Posterior vena cava (tissue), 2 donors: Measurements from ENCODE around the gene ADAMTS6. TPM values are rescaled to one million over a fixed set of nuclear protein-coding genes. Genes with fewer than 3 reads are reported as not detected.
"Not testable (repeated sequence)": the region's sequence is repeated elsewhere in the genome, so short reads cannot be mapped to it uniquely, and the experiment has no call there.

Experiments used
- DNase-seq: peaks from one replicate; pipeline ENCODE4 v3.0.0-alpha.2; 2020; ENCODE audit warnings: low spot score
- intact Hi-C, 2 donors: fragments of 100-400 bp; cut with DNase I; formaldehyde crosslinking; loops; one replicate each; pipeline versions ENCODE4 v1.14.1 to v1.14.2; 2022 to 2023
- total RNA-seq, 2 donors: library from RNA; stranded (reverse); fragmentation: NEBNext Ultra II Directional; extraction: Animal tissue kit (Norgen Biotek cat#: 25700); gene quantifications; one replicate each; pipeline ENCODE4 v1.2.1, GENCODE V29; 2021
- donor health status: DM: yes; HTN: yes; CAD: no.
- donor health status: DM: yes; HTN: yes; CAD: no.

Gene ADAMTS6
- total RNA-seq, 2 donors from 2014 or later: 5.5 to 14.4 TPM

- intact Hi-C loops: no loop called here
- no peak for DNase-seq
These were observed 296.3 kb downstream of the ADAMTS6 start for GRCh38 chr5:65185468-65185867.

DNA sequence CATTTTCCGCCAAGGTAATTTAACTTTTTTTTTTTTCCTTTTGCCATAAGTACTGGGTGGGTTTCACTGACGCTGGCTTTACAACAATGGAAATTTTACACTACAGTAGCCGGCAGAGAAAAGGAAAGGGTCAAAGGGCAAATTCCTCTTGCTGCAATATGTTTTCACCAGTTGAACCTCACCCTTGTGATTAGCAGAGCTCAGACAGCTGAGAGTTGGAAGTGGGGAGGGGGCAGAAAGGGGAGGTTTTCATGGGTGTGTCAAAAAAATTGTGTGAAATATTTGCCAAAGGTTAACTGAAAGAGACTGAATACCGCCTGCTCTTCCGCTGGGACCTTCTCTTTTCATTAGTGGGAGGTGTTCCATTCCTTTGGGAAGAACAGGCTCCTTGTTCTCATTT is 296.9 kb downstream of the ADAMTS6 start:
- intact Hi-C loops: no loop called here
- DNase-seq: no peak

DNA sequence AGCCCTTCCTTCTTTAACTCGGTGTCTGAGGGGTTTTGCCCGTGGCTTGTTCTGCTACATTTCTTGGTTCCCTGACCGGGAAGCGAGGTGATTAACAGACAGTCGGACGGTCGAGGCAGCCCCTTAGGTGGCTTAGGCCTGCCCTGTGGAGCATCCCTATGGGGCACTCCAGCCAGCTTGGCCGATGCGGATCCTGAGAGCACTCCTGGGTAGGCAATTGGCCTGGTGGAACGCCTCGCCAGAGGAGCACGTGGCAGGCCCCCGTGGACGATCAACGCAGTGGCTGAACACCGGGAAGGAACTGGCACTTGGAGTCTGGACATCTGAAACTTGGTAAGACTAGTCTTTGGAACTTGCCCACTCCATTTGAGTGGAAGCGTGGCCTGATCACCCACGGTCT is 307.5 kb downstream of the ADAMTS6 start:
- intact Hi-C loops, DNase-seq: not testable (repeated sequence)

DNA sequence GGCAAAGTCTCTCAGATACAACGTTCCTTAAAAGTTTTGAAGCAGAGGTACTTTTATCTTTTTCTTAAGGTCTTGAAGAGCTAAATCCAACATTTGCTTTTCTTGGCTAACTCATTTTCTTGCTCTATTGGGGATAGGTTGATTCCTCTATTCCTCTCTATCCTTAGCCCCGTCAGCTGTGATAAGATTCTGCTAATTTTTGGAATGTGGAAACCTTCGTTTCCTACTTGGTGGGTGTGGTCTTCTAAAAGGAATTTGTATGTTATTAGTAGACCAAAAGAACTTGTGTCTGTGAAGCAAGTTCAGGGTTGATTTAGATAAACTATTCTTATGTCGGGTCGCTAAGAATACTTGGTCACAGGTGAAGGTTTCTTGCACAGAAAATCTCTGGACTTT is 308.6 kb downstream of the ADAMTS6 start:
- intact Hi-C loops: no loop called here
- DNase-seq: no peak

DNA sequence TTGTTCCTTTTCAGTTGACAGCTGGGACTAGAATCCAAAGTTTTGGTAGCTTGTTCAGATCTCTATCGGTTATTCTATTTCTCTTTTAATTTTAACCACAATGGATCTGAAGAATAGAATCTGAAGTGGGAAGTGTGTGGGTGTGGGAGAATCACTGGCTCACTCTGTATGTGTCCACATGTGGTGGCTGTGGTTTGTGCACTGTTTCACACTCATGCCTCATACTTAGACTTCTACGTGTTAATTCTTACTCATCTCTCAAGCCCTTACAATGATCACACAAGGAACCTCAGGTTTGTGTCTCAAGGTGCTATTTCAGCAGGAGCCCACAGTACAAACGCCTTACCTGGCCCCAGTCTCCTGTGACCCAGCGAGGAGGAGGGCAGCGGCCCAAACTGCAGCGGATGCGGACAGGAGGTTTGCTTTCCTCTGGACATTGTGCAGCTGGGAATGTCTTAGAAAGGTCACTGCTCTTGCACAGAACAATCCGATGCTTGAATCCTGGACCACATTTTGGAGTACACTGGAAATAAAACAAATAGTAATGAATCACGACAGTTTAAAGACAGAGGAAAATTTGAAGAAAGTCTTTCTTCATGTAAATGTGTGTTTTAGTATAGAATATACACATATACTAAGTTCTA is 309.1 kb downstream of the ADAMTS6 start:
- intact Hi-C loops: no loop called here
- DNase-seq: no peak

DNA sequence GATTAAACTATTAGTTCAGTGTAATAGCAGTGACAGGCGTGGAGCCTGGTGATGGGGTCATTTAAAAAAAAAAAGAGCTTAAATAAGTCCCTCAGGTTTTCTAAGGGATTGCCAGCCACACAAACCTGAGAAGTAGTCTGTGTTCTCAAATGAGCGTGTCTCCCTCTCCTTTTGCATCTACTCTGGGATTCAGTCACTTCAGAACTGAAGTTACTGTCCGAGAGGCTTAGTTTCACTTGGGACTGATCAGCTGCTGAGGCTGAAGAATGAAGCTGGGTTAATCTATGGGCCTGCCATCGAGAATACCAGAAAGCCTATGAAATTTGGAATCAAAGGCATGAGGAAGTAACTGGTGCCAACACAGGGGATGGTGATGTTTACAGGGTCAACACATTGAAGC is 310.1 kb downstream of the ADAMTS6 start:
- DNase-seq: no peak
- intact Hi-C loops: no loop called here

DNA sequence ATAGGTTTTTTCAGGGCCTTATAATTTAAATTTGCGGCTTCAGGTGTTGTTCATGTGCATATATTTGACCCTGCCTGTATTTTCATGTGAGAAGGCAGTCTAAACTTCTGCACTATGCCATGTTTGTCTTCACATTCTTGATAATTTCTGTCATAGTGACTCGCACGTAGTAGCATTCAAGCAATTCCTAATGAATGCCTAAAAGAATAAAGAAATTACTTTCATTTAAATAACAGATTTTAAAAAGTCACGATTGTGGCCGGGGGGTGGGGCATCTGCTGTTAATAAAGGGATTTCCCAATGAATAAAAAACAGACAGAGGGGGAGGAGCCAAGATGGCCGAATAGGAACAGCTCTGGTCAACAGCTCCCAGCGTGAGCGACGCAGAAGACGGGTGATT is 318.0 kb downstream of the ADAMTS6 start:
- intact Hi-C loops: no loop called here
- no peak for DNase-seq

- intact Hi-C loops: no loop called here
- no peak for DNase-seq
These were observed 320.1 kb downstream of the ADAMTS6 start for GRCh38 chr5:65161655-65162054.

DNA sequence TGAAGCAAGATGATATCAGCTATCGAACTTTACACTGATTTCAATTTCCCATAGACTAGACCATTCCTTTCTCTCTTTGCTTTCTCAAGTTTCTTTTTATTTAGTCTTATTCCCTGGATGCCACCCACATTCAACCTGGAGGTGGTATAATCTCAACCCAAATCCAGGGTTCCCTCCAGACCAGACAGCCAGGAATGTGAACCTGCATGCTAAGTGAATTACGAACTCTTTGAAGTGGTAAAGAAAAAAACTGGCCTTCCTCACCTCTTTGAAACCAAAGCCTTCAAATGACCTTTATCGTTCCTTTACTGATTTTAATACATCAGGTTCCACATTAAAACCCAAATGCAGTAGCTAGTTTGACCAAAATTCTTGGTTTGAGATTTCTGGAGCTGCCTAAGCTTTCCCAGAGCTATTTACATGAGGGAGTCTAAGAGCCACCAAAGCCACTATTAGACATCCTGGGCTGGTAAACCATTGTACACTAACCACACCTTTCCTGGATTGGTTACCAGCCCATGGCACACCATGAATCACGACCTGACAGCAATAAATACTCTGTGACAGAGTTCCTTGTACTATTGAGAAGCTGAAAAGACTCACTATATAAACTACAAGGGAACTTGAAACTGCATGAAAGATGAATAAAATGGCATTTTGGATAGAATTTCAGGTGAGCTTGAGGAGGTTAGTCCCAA is 323.7 kb downstream of the ADAMTS6 start:
- intact Hi-C loops: no loop called here
- no peak for DNase-seq

- intact Hi-C loops: no loop called here
These were observed 324.8 kb downstream of the ADAMTS6 start for GRCh38 chr5:65156933-65157332.

DNA sequence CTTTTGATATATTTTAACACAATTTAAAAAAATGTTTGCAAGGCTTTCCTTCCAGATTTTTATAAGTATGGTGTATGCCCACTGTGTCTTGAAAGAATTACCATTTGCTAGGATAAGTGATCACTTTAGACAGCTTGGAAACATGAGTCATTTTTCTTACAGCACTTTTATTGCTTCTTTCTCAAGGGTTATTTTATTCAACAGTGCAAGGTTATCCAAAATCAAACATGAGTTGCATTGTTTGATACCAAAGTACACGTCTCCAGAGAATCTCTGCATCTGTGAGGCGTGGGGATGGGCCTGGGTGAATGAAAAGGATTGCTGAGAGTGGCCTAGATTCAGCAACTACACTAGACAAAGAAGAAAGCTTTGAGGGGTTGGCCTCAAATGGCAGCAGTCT is 329.6 kb downstream of the ADAMTS6 start:
- intact Hi-C loops: no loop called here
- no peak for DNase-seq

More at GRCh38 chr5:65156933-65157332, 324.8 kb downstream of the ADAMTS6 start:
- DNase-seq: no peak

DNA sequence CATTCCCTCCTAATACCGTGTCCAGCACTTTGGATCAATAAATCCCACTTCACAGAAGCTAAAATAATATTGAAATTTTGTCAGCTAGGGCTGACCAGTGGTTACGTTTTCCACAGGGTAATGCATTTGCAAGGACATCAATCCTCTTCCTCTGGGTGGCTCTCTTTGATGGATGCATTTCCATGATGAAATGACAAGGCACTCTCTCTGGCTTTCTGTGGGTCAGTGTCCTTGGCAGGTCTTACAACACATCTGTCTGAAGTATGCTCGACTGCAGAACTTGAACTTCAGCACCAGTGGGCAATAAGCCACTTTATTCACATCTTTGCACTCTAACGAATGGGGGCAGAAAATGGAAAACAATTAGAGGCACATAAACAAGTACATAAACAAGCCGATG is 330.1 kb downstream of the ADAMTS6 start:
- no peak for DNase-seq
- intact Hi-C loops: no loop called here

DNA sequence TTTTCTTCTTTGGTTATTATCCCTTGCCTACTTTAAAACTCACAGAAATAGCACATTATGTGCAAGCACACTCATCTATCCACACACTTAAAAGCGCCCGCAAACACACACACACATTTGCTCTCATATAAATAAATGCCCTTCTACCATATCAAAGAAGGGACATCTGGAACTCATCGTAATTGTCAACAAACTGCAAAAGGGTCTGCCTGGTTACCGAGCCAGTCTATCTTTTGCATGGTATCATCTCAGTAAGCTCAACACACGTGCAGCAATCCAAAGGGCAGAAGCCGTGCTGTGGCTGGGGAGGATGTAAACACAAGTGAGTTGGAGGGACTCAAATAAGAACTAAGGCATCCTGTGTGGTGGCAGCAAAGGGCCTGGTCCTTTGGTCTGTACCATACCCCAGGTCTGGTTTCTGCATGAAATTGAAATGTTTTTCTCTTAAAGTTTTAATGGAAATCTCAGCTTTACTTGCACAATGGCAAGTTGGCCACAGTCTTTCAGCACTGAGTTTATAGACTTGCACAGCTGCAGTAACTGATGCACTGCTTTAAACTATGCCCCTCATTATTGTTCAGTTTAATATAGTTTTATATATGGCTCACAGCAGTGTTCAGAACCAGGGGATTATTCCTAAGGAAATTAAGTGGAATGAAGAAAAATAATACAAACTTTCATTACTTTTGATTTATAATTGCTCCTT is 331.0 kb downstream of the ADAMTS6 start:
- intact Hi-C loops: no loop called here
- no peak for DNase-seq

GRCh38 chr5:65149827-65150226 is 331.9 kb downstream of the ADAMTS6 start:
- DNase-seq: no peak
- intact Hi-C loops: no loop called here

- intact Hi-C loops: no loop called here
- no peak for DNase-seq
These were observed 337.4 kb downstream of the ADAMTS6 start for GRCh38 chr5:65144136-65144871.

DNA sequence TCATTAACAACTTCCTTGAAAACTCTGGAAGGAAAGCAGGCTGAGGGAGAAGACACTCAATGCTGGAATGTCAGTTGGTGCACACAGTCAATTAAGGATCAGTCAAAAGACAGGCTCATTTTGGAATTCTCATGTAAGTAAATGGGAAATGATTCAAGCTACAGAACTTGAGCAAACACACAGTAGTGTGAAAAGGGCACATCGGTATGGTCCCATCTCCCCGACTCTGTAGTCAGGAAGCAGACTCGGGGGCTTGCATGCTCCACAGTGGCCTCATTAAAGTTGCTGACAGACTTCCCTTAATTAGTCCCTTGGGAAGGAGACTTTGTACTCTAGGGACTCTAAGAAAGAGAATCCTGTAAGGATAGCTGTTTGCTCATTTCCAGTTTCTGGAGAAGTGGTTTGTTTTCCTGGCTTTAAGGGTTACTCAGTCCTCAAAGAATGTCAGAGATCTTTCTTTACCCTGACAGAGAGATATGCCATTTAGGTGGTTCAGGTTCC is 339.2 kb downstream of the ADAMTS6 start:
- no peak for DNase-seq
- intact Hi-C loops: no loop called here

DNA sequence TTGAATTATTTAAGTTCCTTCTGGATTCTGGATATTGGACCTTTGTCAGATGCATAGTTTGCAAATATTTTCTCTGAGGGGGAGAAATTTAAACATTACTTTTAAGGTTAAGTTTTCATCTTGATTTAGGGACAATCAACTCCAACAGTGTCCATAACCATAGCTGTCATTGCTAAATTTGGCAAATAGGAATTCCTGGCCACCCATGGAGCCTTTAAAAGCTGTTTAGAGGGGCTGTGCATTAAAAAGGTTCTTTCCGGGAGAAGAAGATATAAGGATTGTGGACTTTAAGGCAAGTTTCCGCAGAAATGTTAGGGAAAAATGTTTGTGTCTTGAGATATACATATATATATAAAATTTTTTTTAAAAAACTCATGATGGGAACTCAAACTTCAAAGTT is 339.7 kb downstream of the ADAMTS6 start:
- DNase-seq: no peak
- intact Hi-C loops: no loop called here

DNA sequence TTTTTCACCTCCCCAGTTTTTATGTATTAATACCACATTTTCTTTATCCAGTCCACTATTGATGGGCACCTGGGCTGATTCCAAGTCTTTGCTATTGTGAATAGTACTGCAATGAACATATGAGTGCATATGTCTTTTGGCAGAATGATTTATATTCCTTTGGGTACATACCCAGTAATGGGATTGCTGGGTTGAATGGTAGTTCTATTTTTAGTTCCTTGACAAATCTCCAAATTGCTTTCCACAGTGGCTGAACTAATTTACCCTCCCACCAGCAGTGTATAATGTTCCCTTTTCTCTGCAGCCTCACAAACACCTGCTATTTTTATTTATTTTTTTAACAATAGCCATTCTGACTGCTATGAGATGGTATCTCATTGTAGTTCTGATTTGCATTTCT is 340.2 kb downstream of the ADAMTS6 start:
- no peak for DNase-seq
- intact Hi-C loops: no loop called here

GRCh38 chr5:65137631-65138030 is 344.1 kb downstream of the ADAMTS6 start:
- intact Hi-C loops: no loop called here
- no peak for DNase-seq
